Activated CD8-positive, alpha-beta memory T cell treated with anti-CD3 and anti-CD28 coated beads, Interleukin-2, amount 10 ng/mL, durations not matched to agents 7 days and 5 days (primary cell): Measurements from ENCODE around the gene TET2. TPM values are rescaled to one million over a fixed set of nuclear protein-coding genes. Genes with fewer than 3 reads are reported as not detected.

ENCODE experiments used
- ATAC-seq: fragments of 150-1000 bp; cut with Tn5 transposase; one replicate; pipeline ENCODE4 v1.10.0; 2021; ENCODE audit warnings: moderate library complexity
- CTCF ChIA-PET: fragments of 350-600 bp; sonication (Branson Sonifier 250); formaldehyde crosslinking; loops from one replicate; lab custom pipeline; 2021; ENCODE audit warnings: antibody characterized with exemption; lab: Charles Lee
- DNase-seq: peaks from one replicate; pipeline ENCODE4 v3.0.0-alpha.2; 2020
- H3K27ac Mint-ChIP-seq: one replicate; pipeline ENCODE4 v1.8.0; 2021; ENCODE audit warnings: mild to moderate bottlenecking, mixed read lengths
- H3K27me3 Mint-ChIP-seq: one replicate; pipeline ENCODE4 v1.8.0; 2021; ENCODE audit warnings: mixed read lengths
- H3K36me3 Mint-ChIP-seq: one replicate; pipeline ENCODE4 v1.8.0; 2021; ENCODE audit warnings: mild to moderate bottlenecking, mixed read lengths
- H3K4me1 Mint-ChIP-seq: one replicate; pipeline ENCODE4 v1.8.0; 2021; ENCODE audit warnings: mixed read lengths
- H3K4me3 Mint-ChIP-seq: one replicate; pipeline ENCODE4 v1.8.0; 2021; ENCODE audit warnings: mild to moderate bottlenecking, moderate library complexity, mixed read lengths
- H3K9me3 Mint-ChIP-seq: one replicate; pipeline ENCODE4 v1.8.0; 2022; ENCODE audit warnings: low read depth, mixed read lengths
- total RNA-seq, 2 experiments: library from RNA; stranded (reverse); gene quantifications; one replicate each; pipeline ENCODE4 v1.2.3, GENCODE V29; 2021

The TET2 gene
- total RNA-seq, 2 experiments from 2014 or later, result 24.6 to 25.1 TPM

DNA sequence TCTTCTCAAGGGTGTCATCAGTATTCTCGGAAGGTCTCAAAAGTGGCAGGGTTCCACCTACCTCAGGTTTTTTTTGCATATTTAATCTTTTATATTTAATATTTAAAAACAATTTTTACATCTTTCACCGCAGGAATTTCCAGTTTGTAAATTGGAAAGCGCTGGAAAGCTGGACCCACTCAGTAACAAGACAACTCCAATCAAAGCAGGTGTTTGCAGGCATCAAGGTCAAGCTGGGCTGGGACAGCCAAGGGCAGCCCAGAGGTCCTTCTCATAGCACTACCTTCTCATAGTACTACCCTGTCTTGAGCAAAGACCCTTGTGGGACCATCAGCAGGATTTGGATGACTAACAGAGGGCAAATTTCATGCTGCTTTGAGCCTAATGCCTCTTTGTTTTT, 160.1 kb downstream of the TET2 start:
- DNase-seq (no peak), ATAC-seq (no peak)
- Mint-ChIP-seq H3K4me3 (peak overlapping the region; percentile 12), H3K4me1 (peaks cover 31% of the 10 kb centered on the region), H3K9me3 (peaks cover 13% of the 10 kb centered on the region), H3K27me3 (no peaks in the 10 kb centered on the region), H3K36me3 (peaks cover 28% of the 10 kb centered on the region), H3K27ac (peak overlapping the region; percentile 78)
- CTCF ChIA-PET, result interaction anchor here (1.0 to 1.2 kb wide), 2 partner anchors 18 to 167 kb away, joined by 3 read pairs; no protein-coding TSS in a partner anchor

DNA sequence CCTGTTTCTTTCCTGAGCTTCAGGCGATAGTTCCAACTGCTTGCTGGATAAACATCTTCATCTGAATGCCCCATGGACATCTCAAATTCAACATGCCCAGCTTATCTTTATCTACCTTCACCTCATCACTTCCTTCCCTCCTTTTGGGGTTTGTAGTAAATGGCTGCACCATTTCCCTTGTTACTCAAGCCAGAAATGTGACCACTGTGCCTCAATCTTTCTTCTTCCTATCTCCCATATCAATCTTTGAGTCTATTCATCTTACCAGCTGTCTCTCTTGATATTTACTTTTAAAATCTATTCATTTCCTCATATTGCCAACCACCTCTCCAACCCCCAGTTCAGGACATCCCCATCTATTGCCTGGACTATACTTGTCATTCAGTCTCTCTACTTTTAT, 171.8 kb downstream of the TET2 start:
- CTCF ChIA-PET, result no interaction called here

DNA sequence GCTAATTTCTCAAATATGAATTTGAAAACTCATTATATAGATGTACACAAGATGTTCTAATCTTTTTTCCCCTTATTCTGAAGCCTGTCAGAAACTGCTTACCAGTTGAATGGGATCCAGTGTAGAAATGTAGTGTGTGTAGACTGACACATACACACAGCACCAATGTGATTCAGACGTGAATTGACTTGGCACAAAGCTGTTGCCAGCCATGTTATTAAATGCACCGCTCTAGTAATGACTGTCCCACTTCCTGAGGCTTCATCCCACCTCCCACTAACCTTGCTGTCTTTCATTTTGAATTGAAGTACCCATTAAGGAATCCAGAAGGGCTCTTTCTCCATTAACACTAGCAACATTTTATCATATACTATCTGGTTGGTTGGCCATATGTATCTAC, 180.5 kb downstream of the TET2 start:
- Mint-ChIP-seq H3K27me3 (no peaks in the 10 kb centered on the region), H3K27ac (no peak overlapping the region), H3K4me1 (peaks cover 16% of the 10 kb centered on the region), H3K36me3 (peaks cover 2% of the 10 kb centered on the region), H3K9me3 (no peaks in the 10 kb centered on the region), H3K4me3 (no peak overlapping the region)
- DNase-seq (no peak), ATAC-seq (peak; percentile 36)
- CTCF ChIA-PET, result no interaction called here

More for the DNA sequence above, 171.8 kb downstream of the TET2 start:
- ATAC-seq (no peak), DNase-seq (no peak)
- no peaks in the 10 kb centered on the region for H3K27me3 Mint-ChIP-seq
- no peak overlapping the region for H3K4me3 Mint-ChIP-seq
- no peaks in the 10 kb centered on the region for H3K4me1 Mint-ChIP-seq
- peaks cover 11% of the 10 kb centered on the region for H3K36me3 Mint-ChIP-seq
- no peak overlapping the region for H3K27ac Mint-ChIP-seq
- H3K9me3 Mint-ChIP-seq, result peaks cover 11% of the 10 kb centered on the region

DNA sequence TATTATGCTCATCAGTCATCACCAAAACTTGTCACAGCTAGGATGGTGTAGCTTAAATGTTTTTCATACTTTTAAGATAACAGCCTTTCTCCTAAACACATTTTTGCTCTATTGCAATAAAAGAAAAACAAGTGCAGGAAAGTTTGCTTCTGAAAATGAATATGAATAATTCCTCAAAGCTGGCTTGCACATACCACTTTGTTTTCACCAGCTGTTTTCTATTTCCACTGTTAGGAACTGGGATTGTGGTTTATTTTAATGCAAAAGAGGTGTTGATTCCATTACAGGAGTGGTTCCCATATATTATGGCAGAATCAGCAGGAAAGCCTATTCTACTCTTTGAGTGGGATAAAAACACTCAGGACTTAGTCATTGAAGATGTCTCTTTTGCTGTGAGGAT, 181.3 kb downstream of the TET2 start:
- ATAC-seq, result no peak

DNA sequence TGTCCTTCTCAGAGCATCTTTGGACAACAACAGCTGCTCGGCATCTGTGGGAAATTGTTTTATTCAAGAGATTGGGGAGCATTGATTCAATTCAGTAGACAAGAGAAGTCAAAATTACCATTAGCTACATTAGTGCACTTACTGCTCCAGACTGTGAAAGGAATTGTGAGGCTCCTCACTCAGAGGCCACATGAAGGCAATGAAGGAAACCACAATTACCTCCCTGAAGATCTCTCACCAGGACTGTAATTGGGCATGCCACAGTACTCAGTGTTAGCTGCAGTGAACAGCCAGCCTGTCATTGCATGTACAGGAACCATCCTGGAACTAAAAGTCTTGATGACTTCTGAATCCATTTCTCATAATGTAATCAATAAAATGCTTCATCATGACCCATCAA, 182.4 kb downstream of the TET2 start:
- CTCF ChIA-PET, result no interaction called here
- Mint-ChIP-seq H3K4me1 (peaks cover 16% of the 10 kb centered on the region), H3K36me3 (no peaks in the 10 kb centered on the region), H3K27me3 (no peaks in the 10 kb centered on the region), H3K27ac (no peak overlapping the region), H3K4me3 (no peak overlapping the region), H3K9me3 (no peaks in the 10 kb centered on the region)
- ATAC-seq, result no peak
- DNase-seq, result no peak

More for the DNA sequence above, 181.3 kb downstream of the TET2 start:
- Mint-ChIP-seq H3K4me1 (peaks cover 16% of the 10 kb centered on the region), H3K27me3 (no peaks in the 10 kb centered on the region), H3K4me3 (no peak overlapping the region), H3K27ac (no peak overlapping the region), H3K9me3 (no peaks in the 10 kb centered on the region), H3K36me3 (peaks cover 2% of the 10 kb centered on the region)
- CTCF ChIA-PET, result no interaction called here
- no peak for DNase-seq
